Aorta (tissue), 5 donors: Measurements from ENCODE around the gene RTKN2. TPM values are rescaled to one million over a fixed set of nuclear protein-coding genes. Genes with fewer than 3 reads are reported as not detected.

Experiments
- ATAC-seq: fragments of 200-7000 bp; cut with Tn5 transposase; one replicate; pipeline ENCODE4 v1.9.1; 2022; ENCODE audit warnings: moderate library complexity; ENCODE audit not compliant: low FRiP score
- DNase-seq, 2 donors: peaks; one replicate each; pipeline ENCODE4 v3.0.0-alpha.2; 2020
- H3K27ac ChIP-seq, 2 donors: one replicate each; pipeline ENCODE4 v1.5.1; 2013; ENCODE audit warnings: low read length in 2 of 2, mild to moderate bottlenecking in 2 of 2, moderate library complexity in 2 of 2, control low read depth in 1 of 2, inconsistent platforms in 1 of 2, low read depth in 1 of 2
- H3K27me3 ChIP-seq, 2 donors: one replicate each; pipeline ENCODE4 v1.6.1; 2013; ENCODE audit warnings: control low read depth in 1 of 2, low read length in 1 of 2, mild to moderate bottlenecking in 1 of 2, moderate library complexity in 1 of 2; ENCODE audit not compliant: insufficient read depth in 2 of 2, control insufficient read depth in 1 of 2
- H3K36me3 ChIP-seq, 2 donors: one replicate each; pipeline ENCODE4 v1.6.1; 2013; ENCODE audit warnings: control low read depth in 1 of 2, low read length in 1 of 2, mild to moderate bottlenecking in 1 of 2; ENCODE audit not compliant: insufficient read depth in 2 of 2, control insufficient read depth in 1 of 2
- H3K4me1 ChIP-seq, 2 donors: one replicate each; pipeline ENCODE4 v1.6.1; 2013; ENCODE audit warnings: low read length in 2 of 2, control low read depth in 1 of 2, mild to moderate bottlenecking in 1 of 2, moderate library complexity in 1 of 2; ENCODE audit not compliant: insufficient read depth in 2 of 2, control insufficient read depth in 1 of 2
- H3K4me3 ChIP-seq, 2 donors: one replicate each; pipeline ENCODE4 v1.5.1; 2013; ENCODE audit warnings: low read length in 2 of 2, control low read depth in 1 of 2, mild to moderate bottlenecking in 1 of 2
- H3K9me3 ChIP-seq: one replicate; pipeline ENCODE4 v1.6.1; 2013; ENCODE audit warnings: mild to moderate bottlenecking, low read length; ENCODE audit not compliant: control insufficient read depth
- WGBS, 2 donors: extraction: QIAGEN DNeasy Blood & Tissue Kit; methylation state at CpG; one replicate each; pipeline ENCODE4 v1.1.7; 2013; 5-methylcytosine and 5-hydroxymethylcytosine counted together
- intact Hi-C, 2 donors: fragments of 100-400 bp; cut with DNase I; formaldehyde crosslinking; loops; one replicate each; pipeline versions ENCODE4 v1.14.2 to v1.15.0; 2022
- long read RNA-seq, 2 donors: library from polyadenylated mRNA; unstranded; transcript quantifications; one replicate each; pipeline ENCODE4 v2.0.0, GENCODE V29; 2020 to 2021
- polyA plus RNA-seq, 2 donors: library from polyadenylated mRNA; stranded (reverse); fragments of 200-250 nt; gene quantifications; one replicate each; pipeline ENCODE4 v1.2.3, GENCODE V29; 2013
- total RNA-seq, 2 donors: library from RNA; stranded (reverse); fragmentation: NEBNext Ultra II Directional; extraction: Animal tissue kit (Norgen Biotek cat#: 25700); gene quantifications; one replicate each; pipeline ENCODE4 v1.2.1, GENCODE V29; 2021
- donor health status: healthy with polysubstance abuse.
- donor health status: Bipolar disorder and iron deficiency.
- donor health status: DM: no; HTN: no; CAD: no.
- donor health status: DM: no; HTN: no; CAD: no.
- donor health status: DM: yes; HTN: yes; CAD: no.

The RTKN2 gene, protein sequence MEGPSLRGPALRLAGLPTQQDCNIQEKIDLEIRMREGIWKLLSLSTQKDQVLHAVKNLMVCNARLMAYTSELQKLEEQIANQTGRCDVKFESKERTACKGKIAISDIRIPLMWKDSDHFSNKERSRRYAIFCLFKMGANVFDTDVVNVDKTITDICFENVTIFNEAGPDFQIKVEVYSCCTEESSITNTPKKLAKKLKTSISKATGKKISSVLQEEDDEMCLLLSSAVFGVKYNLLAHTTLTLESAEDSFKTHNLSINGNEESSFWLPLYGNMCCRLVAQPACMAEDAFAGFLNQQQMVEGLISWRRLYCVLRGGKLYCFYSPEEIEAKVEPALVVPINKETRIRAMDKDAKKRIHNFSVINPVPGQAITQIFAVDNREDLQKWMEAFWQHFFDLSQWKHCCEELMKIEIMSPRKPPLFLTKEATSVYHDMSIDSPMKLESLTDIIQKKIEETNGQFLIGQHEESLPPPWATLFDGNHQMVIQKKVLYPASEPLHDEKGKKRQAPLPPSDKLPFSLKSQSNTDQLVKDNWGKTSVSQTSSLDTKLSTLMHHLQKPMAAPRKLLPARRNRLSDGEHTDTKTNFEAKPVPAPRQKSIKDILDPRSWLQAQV
- total RNA-seq (under 1 TPM; 0.21 to 0.29 TPM), polyA plus RNA-seq (under 1 TPM; 0.13 to 0.31 TPM)
- long read RNA-seq, donor 1: 0 reads
- long read RNA-seq, donor 2, partial matches to known transcripts: 0 of 1 reads
- long read RNA-seq, donor 2, other reads (novel, unspliced or antisense): 1 of 1 reads

DNA sequence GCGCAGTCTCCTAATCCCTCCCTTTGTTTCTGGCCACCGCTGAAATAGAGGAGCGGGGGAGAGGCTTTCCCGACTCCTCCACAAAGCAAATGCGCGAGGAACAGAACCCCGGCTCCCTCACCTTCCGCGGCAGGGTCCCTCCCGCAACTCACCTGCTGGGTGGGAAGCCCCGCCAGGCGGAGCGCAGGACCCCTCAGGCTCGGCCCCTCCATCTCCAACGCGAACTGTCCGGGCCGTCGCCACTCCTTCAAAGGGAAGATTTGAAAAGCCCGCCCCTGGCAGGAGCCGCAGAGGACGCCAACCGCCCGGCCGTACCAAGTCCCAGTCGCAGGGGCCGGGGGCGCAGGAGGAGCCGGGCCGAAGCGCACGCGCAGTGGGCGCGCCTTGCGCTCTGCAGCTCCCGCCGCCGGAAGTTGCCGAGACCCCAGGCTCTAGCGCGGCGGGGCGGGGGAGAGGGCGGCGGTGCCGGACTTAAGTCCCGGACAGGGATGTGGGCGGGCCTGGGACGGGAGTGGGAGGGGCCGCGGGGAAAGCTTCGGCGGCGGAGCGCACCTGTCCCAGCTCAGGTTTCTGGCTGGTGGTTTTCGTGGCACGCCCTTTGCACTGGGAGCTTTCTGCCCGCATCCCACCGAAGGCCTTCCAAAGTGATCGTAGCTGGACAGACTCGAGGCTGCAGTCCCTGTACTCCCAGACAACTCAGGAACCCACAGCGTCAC, at the start of gene RTKN2:
Gene RTKN2 (minus strand): TSS at position 446 of the 716 bp plus-strand sequence. CDS start 234 bp downstream, at position 212.
- no peaks in the 10 kb centered on the region for H3K9me3 ChIP-seq
- no peaks in the 10 kb centered on the region for H3K27me3 ChIP-seq
- H3K36me3 ChIP-seq: no peaks in the 10 kb centered on the region
- peaks cover 0 to 3% of the 10 kb centered on the region in 2 donors for H3K4me1 ChIP-seq
- WGBS, 2 donors: 1% methylated on average over 61 to 63 of the region's 63 CpGs
- H3K4me3 ChIP-seq: peak within 1 kb of the TSS; percentile 58 to 63
- intact Hi-C loops: no loop called here
- H3K27ac ChIP-seq: no peak within 1 kb of the TSS
- ATAC-seq (peak; percentile 84), DNase-seq (peak; percentile 79 to 84)

DNA sequence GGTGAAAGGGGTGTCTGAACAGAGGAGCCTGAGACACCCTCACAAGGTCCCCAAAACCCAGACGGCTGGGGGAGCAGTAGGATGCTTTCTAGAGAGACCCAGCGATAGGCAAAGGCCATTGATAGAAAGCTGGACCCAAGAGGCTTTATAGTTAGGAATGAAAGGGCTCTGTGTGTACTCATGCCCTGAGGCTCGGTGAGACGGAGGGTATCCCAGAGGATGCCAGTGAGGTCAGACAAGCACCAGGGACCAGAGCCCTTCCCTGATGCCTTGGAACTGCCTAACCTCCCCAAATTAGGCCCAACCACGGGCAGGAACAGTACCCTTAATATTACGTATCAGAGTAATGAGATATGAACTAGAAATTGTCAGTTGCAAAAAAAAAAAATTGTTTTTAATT, 48.6 kb upstream of the RTKN2 start:
- ATAC-seq: peak; percentile 33
- 76 to 88% methylated on average over 6 of the region's 6 CpGs for WGBS, 2 donors
- no peaks in the 10 kb centered on the region for H3K4me1 ChIP-seq
- no peaks in the 10 kb centered on the region for H3K36me3 ChIP-seq
- no peak for DNase-seq
- H3K4me3 ChIP-seq: no peak overlapping the region
- no peaks in the 10 kb centered on the region for H3K27me3 ChIP-seq
- H3K9me3 ChIP-seq: no peaks in the 10 kb centered on the region
- H3K27ac ChIP-seq: no peak overlapping the region
- intact Hi-C loops: no loop called here

DNA sequence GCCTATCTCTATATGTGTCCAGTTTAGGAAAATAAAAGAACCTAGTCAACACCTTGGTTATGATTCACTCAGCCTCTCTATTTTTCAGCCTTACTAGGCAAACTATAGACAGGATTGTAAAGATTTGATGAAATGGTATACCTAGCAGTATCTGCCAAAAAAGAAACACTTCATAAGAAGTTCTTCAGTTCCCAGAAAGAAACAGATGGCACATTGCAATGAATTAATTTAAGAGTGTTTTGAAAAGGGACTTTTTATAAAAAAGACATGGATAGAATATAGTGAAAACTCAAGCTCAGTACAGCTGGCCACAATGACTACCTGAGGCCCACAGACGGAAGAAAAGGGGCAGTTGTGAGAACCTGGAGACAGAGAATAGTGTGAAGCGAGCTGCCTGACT, 40.6 kb upstream of the RTKN2 start:
- no peaks in the 10 kb centered on the region for H3K36me3 ChIP-seq
- no peak for ATAC-seq
- intact Hi-C loops: no loop called here
- no peak for DNase-seq
- H3K27ac ChIP-seq: no peak overlapping the region
- no peaks in the 10 kb centered on the region for H3K9me3 ChIP-seq
- H3K4me1 ChIP-seq: no peaks in the 10 kb centered on the region
- no peaks in the 10 kb centered on the region for H3K27me3 ChIP-seq
- WGBS, 2 donors: 94% methylated on average over 2 of the region's 2 CpGs
- no peak overlapping the region for H3K4me3 ChIP-seq

DNA sequence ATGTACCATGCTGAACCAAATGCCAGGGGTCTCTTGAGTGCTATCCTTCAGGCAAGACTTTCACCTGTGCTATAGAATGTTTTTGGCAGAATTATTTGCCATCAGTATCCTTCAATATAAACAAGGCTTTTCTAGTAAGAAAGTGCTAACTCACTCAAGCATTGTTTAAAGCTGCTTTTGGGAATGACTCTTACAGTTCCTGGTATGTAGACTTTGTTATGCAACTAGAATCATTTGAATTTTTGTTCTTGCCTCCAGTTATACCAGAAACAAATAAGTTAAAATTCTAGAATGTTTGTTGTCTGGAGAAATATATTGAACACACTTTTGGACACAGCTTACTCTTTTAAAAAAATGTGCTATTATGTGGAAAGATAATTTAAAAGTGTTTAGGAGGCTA, 39.5 kb upstream of the RTKN2 start:
- Histone ChIP-seq H3K9me3 (no peaks in the 10 kb centered on the region), H3K4me3 (no peak overlapping the region), H3K36me3 (no peaks in the 10 kb centered on the region), H3K4me1 (no peaks in the 10 kb centered on the region), H3K27me3 (no peaks in the 10 kb centered on the region), H3K27ac (no peak overlapping the region)
- DNase-seq (no peak), ATAC-seq (no peak)
- intact Hi-C loops: no loop called here

DNA sequence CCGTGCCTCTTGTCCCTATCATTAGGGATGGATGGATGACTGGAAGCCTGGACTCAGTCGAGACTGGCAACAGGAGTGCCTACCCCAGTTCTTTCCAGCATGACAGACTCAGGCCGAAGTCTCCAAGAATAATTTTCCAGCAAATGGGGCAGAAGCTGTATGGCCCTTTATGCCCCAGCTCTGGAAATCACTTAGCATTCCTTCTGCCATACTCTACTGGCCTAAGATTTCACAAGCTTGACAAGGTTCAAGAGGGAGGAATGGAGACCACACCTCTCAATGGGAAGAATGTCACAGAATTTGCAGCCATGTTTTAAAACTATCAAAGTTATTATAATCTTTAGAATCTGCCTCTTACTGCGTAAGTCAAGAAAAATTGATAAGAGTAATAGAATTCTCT, 39.0 kb upstream of the RTKN2 start:
- Histone ChIP-seq H3K27me3 (no peaks in the 10 kb centered on the region), H3K9me3 (no peaks in the 10 kb centered on the region), H3K4me1 (no peaks in the 10 kb centered on the region), H3K36me3 (no peaks in the 10 kb centered on the region), H3K4me3 (no peak overlapping the region), H3K27ac (no peak overlapping the region)
- 45 to 49% methylated on average over 4 of the region's 4 CpGs for WGBS, 2 donors
- DNase-seq (no peak), ATAC-seq (no peak)
- intact Hi-C loops: no loop called here

DNA sequence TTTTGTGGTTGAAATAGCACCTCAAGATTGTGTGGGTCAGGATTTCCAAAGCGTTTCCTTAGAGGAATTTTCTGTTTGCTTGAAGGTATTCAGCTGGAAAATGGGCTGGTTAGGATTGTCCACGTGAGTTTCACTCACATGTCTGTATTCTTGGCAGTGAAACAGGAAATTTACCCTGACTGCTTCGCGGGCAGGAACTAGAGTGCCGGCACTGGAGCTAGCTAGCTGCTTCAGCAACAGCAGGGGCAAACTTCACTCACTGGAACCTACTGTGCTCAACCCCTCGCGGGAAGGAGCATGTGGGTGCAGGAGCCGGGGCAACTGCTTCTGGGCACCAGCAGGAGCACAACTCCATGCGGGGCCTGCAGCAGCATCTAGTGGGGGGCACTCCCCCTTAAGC, 38.0 kb upstream of the RTKN2 start:
- H3K27me3 ChIP-seq: no peaks in the 10 kb centered on the region
- H3K27ac ChIP-seq: no peak overlapping the region
- no peak overlapping the region for H3K4me3 ChIP-seq
- intact Hi-C loops: no loop called here
- H3K4me1 ChIP-seq: no peaks in the 10 kb centered on the region
- peak in 1 of 2 donors; percentile 45 for DNase-seq
- H3K36me3 ChIP-seq: no peaks in the 10 kb centered on the region
- no peaks in the 10 kb centered on the region for H3K9me3 ChIP-seq
- 71 to 76% methylated on average over 9 of the region's 9 CpGs for WGBS, 2 donors
- no peak for ATAC-seq

DNA sequence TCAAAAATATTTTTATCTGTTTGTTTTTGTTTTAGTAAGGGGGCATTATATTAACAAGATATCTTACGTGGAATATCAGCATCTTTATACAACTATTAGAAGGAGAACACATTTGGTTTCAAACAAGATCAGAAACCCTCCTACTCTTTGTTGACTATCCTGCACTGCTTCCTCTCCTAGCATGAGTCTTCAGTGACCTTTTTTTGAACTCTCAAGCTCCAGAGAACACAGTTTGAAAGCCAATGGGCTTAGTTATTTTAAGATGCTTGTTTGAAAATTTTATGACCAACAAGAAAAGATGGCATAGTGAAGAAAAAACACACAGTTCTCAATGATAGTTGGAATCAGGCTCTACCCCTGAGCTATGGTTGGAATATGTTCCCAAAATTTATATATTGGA, 37.2 kb upstream of the RTKN2 start:
- intact Hi-C loops: no loop called here
- no peak for ATAC-seq
- Histone ChIP-seq H3K27ac (no peak overlapping the region), H3K27me3 (no peaks in the 10 kb centered on the region), H3K36me3 (no peaks in the 10 kb centered on the region), H3K9me3 (no peaks in the 10 kb centered on the region), H3K4me1 (no peaks in the 10 kb centered on the region), H3K4me3 (no peak overlapping the region)
- no peak for DNase-seq
- WGBS, 2 donors: 72 to 89% methylated on average over 1 of the region's 1 CpG

DNA sequence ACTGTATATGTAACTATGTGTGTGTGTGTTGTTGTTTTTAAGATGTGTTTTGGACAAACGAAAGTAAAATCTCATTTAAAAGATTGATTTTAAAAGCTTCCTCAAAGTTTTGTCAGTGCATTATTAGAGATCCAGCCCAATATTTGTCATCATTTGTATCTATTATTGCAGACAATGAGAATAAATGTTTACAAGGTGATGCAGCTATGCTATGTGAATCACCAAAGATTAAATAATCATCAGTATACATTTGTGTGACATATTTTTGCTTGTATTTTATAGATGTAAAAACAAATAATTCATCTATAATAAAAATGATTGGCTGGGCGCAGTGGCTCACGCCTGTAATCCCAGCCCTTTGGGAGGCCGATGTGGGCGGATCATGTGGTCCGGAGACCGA, 35.3 kb upstream of the RTKN2 start:
- Histone ChIP-seq H3K27ac (no peak overlapping the region), H3K9me3 (no peaks in the 10 kb centered on the region), H3K4me3 (no peak overlapping the region), H3K36me3 (no peaks in the 10 kb centered on the region), H3K27me3 (no peaks in the 10 kb centered on the region), H3K4me1 (no peaks in the 10 kb centered on the region)
- DNase-seq (no peak), ATAC-seq (no peak)
- 97 to 99% methylated on average over 7 of the region's 7 CpGs for WGBS, 2 donors
- intact Hi-C loops: no loop called here
